GM12892 (cell line): ENCODE results near the gene HNRNPUL1.

Experiments
- POLR2A ChIP-seq: IDR thresholded peaks from 2 replicates; pipeline ENCODE4 v1.6.1; 2011; ENCODE audit warnings: low read depth, low read length, control low read depth
- POLR2AphosphoS5 ChIP-seq: IDR thresholded peaks from 2 replicates; pipeline ENCODE4 v1.6.1; 2011; ENCODE audit warnings: low read depth, low read length, control low read depth

- TF ChIP-seq POLR2AphosphoS5 (peak; percentile 89), POLR2A (peak; percentile 67)
These were observed 44.4 kb downstream of the HNRNPUL1 start for GRCh38 chr19:41308450-41309179.
